ENCODE data around the gene SMIM35.

The SMIM35 gene

DNA sequence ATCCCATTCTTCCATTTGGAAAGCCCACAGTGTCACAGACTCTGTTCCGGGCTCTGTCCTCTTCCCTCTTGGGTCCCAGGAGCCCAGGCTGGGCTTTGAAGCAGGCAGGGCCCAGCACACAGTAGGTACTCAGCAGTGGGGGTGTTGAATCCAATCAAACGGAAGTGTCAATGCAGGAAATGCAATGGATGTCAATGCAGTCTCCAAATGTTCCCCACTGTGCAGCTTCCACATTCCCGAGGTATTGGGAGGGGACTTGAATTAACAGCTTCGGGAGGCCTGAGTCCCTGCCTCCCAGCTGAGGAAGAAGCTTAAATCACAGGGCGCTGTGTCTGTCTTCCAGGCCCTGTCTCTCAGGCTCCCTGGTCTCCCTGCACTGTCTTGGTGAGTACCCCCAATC, 21.8 kb upstream of the SMIM35 start:
- DNase-seq: no peak

DNA sequence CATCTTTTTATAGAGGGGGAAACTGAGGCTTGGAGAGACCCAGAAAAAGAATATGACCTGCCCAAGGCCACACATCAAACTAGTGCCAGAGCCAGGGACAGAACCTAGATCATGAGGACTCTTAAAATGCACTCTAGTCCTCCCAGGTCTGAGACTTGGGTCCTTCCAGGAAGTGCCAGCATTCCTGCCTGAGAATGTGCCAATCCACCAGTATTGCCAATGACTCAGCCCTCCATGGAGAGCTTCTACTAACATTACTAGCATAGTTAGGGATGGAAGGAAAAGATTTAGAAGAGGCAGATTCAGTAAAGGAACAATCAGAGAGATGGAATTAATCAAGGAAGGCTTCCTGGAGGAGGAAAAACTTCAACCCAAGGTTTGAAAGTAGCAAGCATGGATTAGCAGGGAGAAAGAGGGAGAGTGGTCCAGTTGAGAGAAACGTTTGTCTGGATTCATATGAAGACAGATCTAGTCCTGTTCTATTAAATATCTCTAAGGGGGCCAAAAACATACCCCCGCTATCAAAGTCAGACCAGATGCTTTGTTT, 20.1 kb upstream of the SMIM35 start:
- no peak for DNase-seq

DNA sequence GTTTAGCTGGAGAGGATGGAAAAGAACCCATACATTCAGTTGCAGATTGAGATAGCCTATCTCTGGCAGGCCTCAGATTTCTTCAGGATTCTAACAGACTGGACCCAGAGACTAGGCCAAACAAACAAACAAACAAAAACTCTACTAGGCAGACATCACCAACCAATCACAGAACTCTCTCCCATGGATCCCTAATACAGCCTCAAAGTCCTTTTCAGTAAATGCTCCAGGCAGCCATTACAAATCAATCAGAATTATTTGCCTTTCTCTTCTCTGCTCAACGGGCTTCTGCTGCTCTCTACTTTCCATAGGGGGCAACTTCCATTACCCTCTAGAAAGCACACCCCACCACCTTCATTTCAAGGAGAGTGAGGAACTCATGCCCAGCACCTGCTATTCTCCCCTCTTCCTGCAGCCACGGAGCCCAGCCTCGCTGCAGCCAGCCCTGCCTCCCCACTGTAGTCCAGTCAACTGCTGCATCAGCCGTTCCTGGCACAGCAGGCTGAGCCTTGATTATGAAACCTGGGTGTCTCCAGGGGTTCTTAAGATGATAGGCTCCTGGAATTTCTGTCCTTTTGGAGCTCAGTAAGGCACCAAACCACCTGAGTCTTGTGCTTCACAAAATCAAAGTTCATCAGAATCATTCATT, 19.0 kb upstream of the SMIM35 start:
- no peak for DNase-seq

DNA sequence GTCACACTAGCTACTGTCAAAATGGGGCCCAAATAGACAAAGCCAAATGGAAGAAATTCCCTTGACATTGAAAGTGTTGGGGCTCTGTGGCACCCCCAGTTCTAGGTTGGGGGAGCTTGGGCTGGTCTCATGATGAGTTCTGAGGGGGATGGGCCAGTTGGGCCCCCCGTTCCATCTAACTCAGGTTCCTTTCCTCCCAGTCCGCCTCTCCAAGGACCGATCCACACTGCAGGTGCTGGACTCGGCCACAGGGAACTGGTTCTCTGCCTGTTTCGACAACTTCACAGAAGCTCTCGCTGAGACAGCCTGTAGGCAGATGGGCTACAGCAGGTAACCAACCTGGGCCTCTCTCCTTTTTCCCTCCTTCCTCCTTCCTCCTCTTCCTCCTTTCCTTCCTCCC, 17.7 kb upstream of the SMIM35 start:
- DNase-seq: no peak

DNA sequence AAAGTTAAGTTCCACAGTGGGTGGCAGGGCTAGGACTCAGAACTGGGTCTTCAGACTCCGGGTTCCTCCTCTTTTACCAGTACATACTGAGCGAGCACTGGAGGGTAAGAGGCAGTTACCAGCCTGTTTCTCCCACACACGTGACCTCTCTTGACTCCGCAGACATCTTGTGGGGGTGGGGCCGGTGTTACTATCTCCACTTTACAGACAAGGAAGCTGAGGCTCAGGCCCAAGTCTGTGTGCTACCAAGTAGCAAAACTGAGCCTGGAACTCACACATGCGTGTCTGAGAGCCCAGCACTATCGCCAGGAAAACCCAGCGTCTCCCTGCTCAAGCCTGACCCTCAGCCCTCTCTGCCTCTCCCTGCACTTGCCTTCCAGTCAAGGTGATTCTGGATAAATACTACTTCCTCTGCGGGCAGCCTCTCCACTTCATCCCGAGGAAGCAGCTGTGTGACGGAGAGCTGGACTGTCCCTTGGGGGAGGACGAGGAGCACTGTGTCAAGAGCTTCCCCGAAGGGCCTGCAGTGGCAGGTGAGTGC, 16.0 kb upstream of the SMIM35 start:
- no peak for DNase-seq

DNA sequence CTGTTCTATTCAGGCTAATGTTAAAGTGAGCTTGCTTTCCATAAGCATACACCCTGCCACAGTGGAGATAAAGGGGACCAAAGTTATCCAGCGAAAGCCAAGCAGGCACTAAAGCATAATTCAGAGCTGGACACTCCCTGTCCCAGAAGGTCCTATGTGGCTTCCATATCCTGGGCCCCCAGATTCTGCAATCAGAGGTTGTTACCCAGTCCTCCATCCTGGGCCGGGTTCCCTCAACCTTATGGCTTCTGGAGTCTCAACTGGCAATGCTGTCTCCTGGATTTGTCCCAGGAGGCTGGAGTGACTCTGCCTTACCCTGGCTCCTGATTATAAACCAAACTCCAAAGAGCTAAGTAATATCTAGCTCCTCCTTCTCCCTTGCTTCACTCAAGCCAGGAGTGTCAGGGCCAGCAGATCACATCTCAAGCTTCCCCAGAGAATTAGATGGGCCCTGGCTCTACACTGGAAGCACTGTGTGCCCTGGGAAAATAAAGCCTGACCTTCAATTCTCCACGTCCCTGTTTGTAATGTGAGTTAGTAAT, 14.0 kb upstream of the SMIM35 start:
- no peak for DNase-seq

DNA sequence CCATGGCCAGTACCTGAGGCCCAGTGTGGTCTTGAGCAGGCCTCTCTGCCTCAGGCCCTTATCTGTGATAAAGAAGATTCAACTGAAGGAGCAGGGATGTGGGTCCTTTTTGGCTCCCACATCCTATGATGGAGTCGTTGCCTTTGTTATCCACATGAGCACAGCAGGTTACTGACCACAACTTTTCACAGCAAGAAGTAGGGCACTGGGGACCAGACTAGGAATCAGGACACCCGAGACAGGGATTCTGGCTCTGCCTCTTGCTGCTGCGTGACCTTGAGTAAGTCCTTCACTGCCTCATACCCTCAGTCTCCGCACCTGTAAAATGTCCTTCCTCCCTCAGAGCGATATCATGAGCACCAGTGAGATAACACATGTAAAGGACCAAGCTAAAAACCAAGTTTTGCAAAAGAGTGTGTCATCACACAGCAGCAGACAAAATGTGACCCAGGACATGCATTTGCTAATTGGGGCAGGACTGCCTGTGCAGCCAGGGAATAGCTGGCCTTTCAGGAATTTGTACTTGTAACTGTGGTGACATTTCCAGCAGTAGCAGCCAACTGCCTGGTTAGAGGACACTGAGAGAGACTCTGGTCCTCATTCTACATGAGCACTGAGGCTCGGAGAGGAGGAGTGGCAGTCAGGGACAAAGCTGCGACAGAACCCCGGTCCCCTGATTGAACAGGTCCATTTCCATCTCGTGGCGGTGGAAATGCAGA, 13.2 kb upstream of the SMIM35 start:
- DNase-seq: no peak

DNA sequence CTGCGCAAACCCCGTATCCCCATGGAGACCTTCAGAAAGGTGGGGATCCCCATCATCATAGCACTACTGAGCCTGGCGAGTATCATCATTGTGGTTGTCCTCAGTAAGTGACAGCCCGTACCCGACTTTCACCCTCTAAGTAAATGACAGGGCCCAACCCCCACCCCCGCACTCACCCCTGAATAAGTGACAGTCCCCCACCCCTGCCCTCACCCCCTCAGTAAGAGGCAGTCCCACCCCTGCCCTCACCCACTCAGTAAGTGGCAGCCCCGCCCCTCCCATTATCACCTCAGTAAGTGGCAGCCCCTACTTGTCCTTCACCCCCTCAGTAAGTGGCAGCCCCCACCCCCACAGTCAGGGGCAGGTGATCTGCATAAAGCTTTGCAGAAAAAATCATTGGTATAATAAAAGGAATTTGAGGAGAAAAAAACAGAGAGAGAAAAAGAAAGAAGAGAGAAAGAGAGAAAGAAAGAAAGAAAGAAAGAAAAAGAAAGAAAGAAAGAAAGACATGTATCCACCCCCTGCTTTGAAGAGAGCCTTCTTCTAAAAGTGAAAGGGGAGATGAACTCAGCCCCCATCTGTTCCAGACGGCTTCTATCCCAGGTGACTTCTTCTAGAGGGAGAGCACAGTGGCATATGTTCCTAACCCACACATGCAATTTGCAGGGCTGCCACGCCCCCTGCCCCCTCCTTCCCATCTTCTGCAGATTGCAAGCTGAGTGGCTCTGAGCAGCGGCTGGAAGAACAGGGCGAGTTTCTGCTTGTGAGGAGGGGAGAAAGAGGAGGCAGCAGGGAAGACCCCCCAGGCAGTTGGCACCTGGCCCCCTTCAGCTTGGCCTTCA, 12.5 kb upstream of the SMIM35 start:
- DNase-seq: peak; percentile 67

DNA sequence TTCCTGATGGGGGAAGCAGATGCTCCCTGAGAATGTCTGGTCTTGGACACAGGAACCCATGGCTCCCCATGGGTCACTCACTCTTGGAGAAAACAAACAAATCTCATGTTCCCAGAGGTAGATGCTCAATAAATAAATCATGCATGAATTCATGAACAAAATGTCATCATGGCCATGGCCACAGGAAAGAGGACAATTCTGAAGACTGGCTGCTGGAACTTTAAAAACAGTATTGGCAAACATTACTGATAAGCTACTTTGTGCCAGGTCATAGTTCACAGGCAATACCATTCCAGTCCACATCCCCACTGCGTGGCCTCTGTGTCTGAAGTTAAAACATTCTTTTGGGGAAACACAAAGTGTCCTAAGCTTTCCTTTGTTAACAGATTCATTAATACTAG, 9.2 kb upstream of the SMIM35 start:
- DNase-seq: no peak

DNA sequence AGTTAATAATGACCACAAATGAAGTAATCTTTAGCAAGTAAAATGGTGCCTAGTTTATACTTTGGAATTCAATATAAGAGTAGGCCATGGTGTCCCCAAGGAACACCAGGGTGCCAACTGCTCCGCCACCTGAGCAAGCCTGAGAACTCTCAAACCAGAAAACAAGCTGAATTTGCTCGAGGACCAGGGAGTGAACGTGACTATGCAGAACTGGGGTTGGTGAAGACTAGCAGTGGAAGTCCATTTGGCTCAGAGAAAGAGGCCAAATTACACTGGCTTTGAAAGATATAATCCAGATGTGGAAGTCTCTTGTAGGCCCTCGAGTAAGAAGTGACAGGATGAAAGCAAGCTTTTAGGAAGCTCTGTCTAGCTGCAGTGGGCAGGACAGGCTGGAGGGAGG, 8.7 kb upstream of the SMIM35 start:
- DNase-seq: no peak

DNA sequence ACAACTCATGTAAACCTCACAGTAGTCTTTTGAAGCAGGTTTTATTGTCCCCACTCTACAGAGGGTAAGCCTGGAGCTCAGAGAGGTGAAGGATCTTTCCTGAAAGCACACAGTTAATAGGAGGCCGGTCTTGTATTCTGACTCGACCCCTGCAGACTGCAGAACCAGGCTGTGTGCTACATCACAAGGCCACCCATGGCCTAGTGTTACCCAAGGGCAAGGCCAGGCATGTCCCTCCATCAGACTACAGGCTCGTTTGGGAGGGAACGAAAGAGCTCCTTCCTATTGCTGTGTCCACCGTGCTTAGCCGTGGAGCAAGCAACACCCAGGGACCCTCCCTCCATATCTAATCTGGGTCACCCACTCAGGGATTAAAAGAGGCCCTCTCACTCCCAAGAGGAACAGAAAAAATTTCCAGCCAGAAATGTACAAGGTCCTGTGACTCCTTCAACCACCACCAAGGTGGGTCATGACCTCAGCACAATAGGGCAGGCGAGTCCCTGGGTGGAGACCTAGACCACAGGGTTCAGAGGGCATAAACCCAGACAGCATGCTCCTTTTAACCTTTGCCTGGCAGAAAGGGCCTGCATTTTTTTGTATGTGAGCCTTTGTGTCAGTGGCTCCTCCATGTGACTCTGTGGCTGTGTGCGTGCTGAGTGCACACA, 6.3 kb upstream of the SMIM35 start:
- no peak for DNase-seq

DNA sequence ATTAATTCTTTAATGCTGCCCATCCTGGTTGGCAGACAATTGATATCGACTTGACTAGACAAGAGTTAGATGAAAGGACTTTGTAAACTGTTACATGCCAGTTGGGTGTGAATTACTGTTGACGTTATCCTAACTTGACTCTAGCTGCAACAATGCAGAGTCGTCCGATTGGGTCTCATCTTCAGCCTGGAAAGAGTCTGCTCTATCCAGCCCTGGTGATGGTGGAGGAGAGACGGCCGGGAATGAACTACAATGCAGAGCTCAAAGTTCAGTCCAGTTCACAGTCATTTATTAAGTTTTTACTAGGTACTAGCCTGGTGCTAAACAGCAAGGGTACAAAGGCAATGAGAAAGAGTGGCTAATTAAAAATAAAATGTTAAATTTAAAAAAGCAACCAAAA, 4.9 kb upstream of the SMIM35 start:
- DNase-seq: no peak

DNA sequence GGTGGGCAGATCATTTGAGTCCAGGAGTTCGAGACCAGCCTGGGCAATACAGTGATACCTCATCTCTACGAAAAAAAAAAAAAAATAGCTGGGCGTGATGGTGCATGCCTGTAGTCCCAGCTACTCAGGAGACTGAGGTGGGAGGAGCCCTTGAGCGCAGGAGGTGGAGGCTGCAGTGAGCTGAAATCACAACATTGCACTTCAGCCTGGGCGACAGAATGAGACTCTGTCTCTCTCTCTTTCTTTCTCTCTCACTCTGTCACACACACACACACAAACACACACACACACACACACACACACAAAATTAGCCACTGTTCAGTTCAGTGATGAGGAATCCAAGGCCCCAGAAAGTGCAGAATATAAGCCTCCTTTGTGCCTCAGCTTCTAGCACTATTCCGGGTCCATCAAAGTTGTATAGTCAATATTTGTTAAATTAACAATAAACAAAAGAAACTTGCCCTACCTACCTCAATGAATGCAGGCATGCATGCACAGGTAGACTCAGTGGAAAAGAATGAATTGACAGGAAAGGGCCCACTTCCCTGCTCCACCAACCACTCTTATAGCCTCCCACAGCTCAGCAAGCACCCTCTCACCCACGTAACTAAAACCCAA, 3.9 kb upstream of the SMIM35 start:
- no peak for DNase-seq

DNA sequence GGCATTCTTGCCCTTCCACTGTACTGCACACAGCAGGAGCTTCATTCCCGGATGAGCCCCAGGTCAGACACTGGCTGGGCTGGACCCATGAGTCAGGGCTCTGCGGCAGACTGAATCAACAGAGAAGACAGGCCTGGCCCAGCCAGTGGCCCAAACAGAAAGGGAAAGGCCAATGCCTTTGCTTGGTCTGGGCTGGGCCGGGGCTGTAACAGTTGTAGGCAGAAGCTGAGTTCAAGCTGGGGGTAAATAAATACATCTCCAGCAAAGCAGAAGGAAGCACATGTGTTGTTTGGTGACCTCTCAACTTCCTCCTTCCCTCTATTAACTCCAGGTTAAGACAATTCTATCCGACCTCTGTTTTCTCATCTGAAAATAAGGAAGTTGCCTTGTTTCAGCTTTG, 1.8 kb upstream of the SMIM35 start:
- DNase-seq: no peak

DNA sequence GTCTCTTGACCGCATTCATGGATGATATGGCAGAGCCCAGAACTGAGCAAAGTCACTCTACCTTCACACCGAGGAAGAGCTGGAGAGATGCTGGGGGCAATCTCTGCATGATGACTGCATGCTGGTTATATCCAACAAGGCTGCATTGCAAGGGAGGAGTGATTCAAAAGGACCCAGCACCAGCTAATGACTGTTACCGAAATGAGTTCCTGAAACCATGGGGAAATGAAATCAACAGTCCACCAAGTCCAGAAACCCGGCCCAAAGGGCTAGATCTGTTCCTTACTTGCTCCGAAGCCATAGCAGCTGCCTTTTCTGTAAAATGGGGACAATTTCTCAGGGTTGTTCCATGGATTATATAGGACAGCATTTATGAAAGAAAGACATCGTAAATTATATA, 1.2 kb upstream of the SMIM35 start:
- DNase-seq: no peak

DNA sequence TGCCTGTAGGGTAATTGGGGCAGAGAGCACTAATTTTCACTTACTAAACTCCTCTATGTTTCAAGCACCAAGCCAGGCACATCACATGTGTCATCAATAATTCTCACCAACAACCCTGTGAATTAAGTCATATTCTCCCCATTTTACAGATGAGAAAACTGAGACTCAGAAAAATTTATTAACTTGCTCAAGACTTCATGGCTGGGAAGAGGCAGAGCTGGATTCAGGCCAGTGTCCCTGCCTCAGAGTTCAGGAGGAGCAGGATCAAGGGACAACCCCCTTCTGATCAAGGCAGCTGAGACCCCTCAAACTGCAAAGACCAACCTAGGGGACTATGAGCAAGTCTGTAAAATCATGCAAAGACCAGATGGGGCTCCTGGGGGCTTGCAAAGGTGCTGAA, 2.1 kb downstream of the SMIM35 start:
- no peak for DNase-seq

DNA sequence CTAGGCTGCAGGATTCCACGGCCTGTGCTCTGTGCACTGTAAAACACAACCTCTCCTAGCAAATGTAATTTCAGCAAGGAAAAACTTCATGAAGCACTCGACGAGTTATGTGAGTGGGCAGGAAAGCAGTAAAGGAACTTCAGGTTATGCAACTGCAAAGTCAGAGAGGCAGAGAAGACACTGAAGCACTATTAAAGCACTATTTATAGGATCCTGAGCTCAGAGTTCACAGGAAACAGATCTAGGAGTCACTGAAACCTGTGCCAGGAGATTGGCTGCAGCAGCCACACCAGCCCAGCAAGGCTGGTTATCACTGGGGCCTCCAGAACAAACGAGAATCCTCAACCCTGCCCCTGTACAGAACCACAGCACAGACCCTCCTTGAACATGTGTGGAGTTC, 2.5 kb downstream of the SMIM35 start:
- DNase-seq: no peak

DNA sequence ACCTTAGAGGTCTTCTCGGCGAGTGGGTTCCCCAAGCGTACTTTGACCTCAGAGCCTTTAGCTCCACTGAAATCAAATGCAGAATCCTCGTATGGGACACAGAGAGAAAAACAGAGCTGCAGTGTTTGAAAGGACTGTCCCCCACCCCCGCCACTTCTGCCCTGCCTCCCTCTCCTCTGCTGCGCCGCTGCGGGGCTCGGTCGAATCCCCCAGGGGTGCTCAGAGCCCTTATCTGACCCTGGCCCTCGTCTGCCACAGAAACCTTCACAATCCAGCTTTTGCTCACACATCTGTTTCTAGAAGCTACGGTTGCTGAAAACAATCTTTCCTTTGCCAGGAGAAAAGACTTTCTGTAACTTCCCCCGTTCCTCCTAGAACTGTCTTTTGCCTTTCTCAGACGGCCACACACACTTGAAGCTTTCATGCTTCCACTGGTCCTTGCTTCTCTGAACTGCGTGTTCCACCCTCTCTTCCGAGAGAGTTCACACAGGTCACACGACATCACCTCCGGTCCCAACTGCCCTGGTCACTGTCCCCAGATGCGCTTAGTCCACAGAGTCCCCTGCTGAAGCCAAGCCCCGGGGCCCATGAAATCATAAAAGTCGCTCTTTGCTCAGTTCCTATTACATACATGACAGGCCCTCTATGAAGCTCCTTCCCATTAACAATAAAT, 3.7 kb downstream of the SMIM35 start:
- DNase-seq: no peak

DNA sequence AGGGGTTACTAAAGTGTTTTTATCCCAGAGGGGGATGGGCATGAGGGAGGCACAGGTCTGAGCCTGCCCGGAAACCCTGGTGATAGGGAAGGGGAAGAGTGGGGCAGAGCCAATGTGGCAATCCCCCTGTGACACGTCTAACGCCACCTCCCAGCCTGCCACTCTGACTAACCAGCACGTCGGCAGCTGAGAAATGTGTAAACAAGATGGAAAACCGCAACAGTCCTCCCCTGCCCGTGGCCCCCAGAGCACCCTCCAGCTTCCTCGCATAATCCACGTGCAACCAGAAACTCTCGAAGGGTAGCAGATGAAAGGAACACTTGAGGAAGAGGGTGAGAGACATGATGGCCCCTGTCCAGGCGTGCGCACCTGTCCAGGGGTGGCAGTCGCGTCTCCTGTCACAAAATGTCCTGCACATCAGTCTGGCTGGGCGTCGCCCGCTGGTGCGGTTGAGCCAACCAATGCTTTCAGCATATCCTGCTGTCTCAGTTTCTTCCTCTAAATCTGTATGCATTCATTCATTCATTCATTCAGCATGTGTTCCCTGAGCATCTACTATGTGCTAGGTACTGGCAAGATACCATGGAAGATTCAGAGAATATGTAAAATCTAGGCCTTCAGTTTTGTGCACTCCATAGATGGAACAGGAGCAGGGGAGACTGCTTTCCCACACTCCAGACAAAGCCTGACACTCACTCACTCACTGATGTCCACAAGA, 5.4 kb downstream of the SMIM35 start:
- no peak for DNase-seq

DNA sequence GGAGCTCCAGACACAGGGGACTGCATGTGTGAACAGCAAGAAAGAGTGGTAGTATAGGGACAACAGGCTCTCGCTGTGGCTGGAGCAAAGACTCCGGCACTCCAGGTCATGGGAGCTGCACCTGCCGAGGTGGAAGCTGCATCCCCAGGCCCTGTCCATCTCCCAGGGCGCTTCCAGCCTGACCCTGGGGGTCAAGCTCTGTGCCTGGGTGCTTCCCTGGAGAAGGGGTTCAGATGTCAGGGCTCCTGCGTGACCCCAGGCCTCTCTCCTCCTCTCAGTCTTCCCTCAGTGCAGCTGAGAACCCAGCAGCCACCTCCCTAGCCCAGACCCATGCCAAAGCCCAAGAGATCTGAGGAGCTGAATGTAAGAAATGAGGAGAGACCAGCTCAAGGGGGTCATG, 6.5 kb downstream of the SMIM35 start:
- no peak for DNase-seq

DNA sequence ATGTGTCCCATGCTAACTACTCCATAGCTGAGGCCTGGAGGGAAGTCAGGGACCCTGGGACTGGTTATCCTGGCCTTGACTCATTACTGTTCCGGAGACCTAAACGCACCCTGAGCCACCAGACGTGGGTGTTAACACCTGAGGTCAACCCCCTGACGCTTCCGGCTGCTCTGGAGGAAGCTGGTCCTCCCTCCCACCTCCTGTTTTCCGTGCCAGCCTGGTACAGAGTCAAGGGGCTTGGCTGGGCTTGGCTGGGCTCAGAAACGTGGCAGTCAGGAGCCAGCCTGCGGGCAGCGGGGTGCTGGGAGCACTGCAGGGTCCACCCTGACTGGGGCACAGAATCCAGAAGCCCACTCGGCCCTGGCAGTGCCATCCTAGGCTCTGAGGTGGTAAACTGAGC, 7.3 kb downstream of the SMIM35 start:
- DNase-seq: no peak

All from NCI-H1105 (cell line).